ENCODE results near the gene MCC.

Gene MCC

GRCh38 chr5:113202746-113203716 lies 285.2 kb downstream of the MCC start:
- TF ChIP-seq MAX (IDR thresholded peaks at IDR 0.05) (no peak), CEBPB (IDR thresholded peaks at IDR 0.05) (no peak), YY1 (IDR thresholded peaks at IDR 0.05; ENCODE audit: low read depth) (no peak), CREB1 (IDR thresholded peaks at IDR 0.05; ENCODE audit: low read depth) (no peak), ZBTB7A (IDR thresholded peaks at IDR 0.05; ENCODE audit: low read depth) (no peak), EGR1 (IDR thresholded peaks at IDR 0.05) (no peak), TCF12 (IDR thresholded peaks at IDR 0.05; ENCODE audit: low read depth) (no peak)

GRCh38 chr5:113202287-113202686 lies 286.0 kb downstream of the MCC start:
- no peak for TF ChIP-seq CEBPB (IDR thresholded peaks at IDR 0.05)
- TF ChIP-seq YY1 (IDR thresholded peaks at IDR 0.05; ENCODE audit: low read depth) = no peak
- no peak for TF ChIP-seq RAD21 (IDR thresholded peaks at IDR 0.05; ENCODE audit: low read depth)
- TF ChIP-seq EP300 (IDR thresholded peaks at IDR 0.05; ENCODE audit: borderline replicate concordance) = no peak
- TF ChIP-seq USF1 (IDR thresholded peaks at IDR 0.05) = no peak
- no peak for TF ChIP-seq TAF1 (IDR thresholded peaks at IDR 0.05; ENCODE audit: low read depth)
- TF ChIP-seq MAX (IDR thresholded peaks at IDR 0.05) = no peak
- no peak for TF ChIP-seq ZBTB7A (IDR thresholded peaks at IDR 0.05; ENCODE audit: low read depth)
- no peak for TF ChIP-seq REST (IDR thresholded peaks at IDR 0.05; ENCODE audit: low read depth)
- TF ChIP-seq TEAD4 (IDR thresholded peaks at IDR 0.05) = no peak
- TF ChIP-seq CREB1 (IDR thresholded peaks at IDR 0.05; ENCODE audit: low read depth) = no peak
- no peak for TF ChIP-seq TCF12 (IDR thresholded peaks at IDR 0.05; ENCODE audit: low read depth)
- no peak for TF ChIP-seq FOXM1 (IDR thresholded peaks at IDR 0.05; ENCODE audit: borderline replicate concordance, low read depth)
- TF ChIP-seq EGR1 (IDR thresholded peaks at IDR 0.05) = no peak
- no peak for TF ChIP-seq NFIC (IDR thresholded peaks at IDR 0.05)

- no peak for TF ChIP-seq TCF12 (IDR thresholded peaks at IDR 0.05; ENCODE audit: low read depth)
- TF ChIP-seq ZBTB7A (IDR thresholded peaks at IDR 0.05; ENCODE audit: low read depth) = no peak
- TF ChIP-seq TAF1 (IDR thresholded peaks at IDR 0.05; ENCODE audit: low read depth) = no peak
- no peak for TF ChIP-seq CREB1 (IDR thresholded peaks at IDR 0.05; ENCODE audit: low read depth)
These were observed 286.5 kb downstream of the MCC start for GRCh38 chr5:113201715-113202114.

GRCh38 chr5:113199122-113199905 lies 288.9 kb downstream of the MCC start:
- TF ChIP-seq CEBPB (IDR thresholded peaks at IDR 0.05) (0 out of 2 replicates have a peak, but pooled peaks have one; percentile 7), CREB1 (IDR thresholded peaks at IDR 0.05; ENCODE audit: low read depth) (no peak)

- no peak for TF ChIP-seq EGR1 (IDR thresholded peaks at IDR 0.05)
- TF ChIP-seq EP300 (IDR thresholded peaks at IDR 0.05; ENCODE audit: borderline replicate concordance) = no peak
- TF ChIP-seq MAX (IDR thresholded peaks at IDR 0.05) = no peak
- no peak for TF ChIP-seq TEAD4 (IDR thresholded peaks at IDR 0.05)
- TF ChIP-seq USF1 (IDR thresholded peaks at IDR 0.05) = no peak
- TF ChIP-seq NFIC (IDR thresholded peaks at IDR 0.05) = no peak
- TF ChIP-seq TCF12 (IDR thresholded peaks at IDR 0.05; ENCODE audit: low read depth) = no peak
- TF ChIP-seq CREB1 (IDR thresholded peaks at IDR 0.05; ENCODE audit: low read depth) = no peak
- no peak for TF ChIP-seq ZBTB7A (IDR thresholded peaks at IDR 0.05; ENCODE audit: low read depth)
- no peak for TF ChIP-seq YY1 (IDR thresholded peaks at IDR 0.05; ENCODE audit: low read depth)
- no peak for TF ChIP-seq RAD21 (IDR thresholded peaks at IDR 0.05; ENCODE audit: low read depth)
- no peak for TF ChIP-seq TAF1 (IDR thresholded peaks at IDR 0.05; ENCODE audit: low read depth)
- no peak for TF ChIP-seq FOXM1 (IDR thresholded peaks at IDR 0.05; ENCODE audit: borderline replicate concordance, low read depth)
- TF ChIP-seq CEBPB (IDR thresholded peaks at IDR 0.05) = no peak
- no peak for TF ChIP-seq REST (IDR thresholded peaks at IDR 0.05; ENCODE audit: low read depth)
These were observed 290.6 kb downstream of the MCC start for GRCh38 chr5:113197456-113198200.

Measured in Ishikawa (cell line).